GM19239 (cell line): ENCODE measurements around the gene ADAMTS2.

Experiments
- DNase-seq: peaks from one replicate; pipeline ENCODE4 v3.0.0; 2011; ENCODE audit warnings: low spot score; ENCODE audit not compliant: insufficient read length
- FAIRE-seq: peaks from 2 replicates; lab custom pipeline; 2011; peaks lifted over from hg19 to GRCh38; lab: Jason Lieb, UNC

Gene ADAMTS2

DNA sequence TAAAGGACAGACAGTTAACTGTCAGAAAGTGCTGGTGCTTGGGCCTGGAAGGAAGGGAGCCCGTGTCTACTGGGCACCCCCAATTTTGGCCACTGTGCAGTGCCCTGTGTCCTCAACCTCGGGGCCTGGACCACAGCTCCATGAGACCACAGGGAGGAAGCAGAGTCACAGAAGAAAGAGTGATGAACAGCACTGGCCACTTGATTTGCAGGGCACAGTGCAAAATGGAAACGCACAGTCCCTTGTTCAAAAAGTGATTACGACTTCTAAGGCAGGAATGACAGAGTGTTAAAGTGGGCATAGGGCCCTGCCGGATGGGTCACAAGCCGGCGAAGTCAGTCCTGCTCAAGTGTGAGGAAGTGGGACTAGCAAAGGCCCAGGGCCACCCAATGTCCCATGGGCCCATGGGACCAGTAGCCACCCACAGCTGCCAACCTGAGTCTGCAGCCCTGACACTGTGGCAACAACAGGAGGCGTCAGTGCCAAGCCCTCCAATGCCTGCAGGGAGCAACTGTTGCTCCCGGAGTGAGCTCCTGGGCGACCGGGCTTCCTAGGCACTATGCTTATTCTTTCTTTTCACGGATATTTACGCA, 85.4 kb downstream of the ADAMTS2 start:
- FAIRE-seq (no peak), DNase-seq (no peak)

- no peak for DNase-seq
- FAIRE-seq, result no peak
Observed at GRCh38 chr5:179258922-179259730, 86.1 kb downstream of the ADAMTS2 start.

GRCh38 chr5:179258001-179258921, 87.0 kb downstream of the ADAMTS2 start:
- FAIRE-seq (no peak), DNase-seq (no peak)

DNA sequence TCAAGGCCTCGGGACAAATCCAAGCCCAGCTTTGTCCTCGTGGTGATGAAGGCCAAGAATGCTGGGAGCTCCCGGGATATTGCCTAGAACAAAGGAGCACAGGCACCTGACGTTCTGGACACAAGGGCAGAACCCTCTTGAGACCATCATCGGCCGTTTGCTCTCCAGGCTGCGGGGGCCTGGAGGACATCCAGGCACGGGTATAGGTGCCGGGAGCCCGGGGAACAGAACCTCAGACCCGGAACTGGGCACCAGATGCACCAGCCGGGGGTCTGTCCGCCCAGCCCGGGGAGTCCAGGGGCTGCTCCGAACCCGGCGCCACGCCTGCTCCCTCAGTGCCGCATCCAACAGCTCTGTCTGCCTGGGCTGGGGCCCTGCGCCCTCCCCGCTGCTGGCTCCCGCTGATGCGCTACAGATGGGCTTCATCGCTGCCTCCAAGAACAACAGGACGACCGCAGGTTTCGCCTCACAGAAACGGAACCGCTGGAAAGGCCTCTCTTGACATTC, 88.0 kb downstream of the ADAMTS2 start:
- FAIRE-seq, result no peak
- DNase-seq, result no peak

- DNase-seq (no peak), FAIRE-seq (no peak)
Observed at GRCh38 chr5:179256328-179257175, 88.7 kb downstream of the ADAMTS2 start.

DNA sequence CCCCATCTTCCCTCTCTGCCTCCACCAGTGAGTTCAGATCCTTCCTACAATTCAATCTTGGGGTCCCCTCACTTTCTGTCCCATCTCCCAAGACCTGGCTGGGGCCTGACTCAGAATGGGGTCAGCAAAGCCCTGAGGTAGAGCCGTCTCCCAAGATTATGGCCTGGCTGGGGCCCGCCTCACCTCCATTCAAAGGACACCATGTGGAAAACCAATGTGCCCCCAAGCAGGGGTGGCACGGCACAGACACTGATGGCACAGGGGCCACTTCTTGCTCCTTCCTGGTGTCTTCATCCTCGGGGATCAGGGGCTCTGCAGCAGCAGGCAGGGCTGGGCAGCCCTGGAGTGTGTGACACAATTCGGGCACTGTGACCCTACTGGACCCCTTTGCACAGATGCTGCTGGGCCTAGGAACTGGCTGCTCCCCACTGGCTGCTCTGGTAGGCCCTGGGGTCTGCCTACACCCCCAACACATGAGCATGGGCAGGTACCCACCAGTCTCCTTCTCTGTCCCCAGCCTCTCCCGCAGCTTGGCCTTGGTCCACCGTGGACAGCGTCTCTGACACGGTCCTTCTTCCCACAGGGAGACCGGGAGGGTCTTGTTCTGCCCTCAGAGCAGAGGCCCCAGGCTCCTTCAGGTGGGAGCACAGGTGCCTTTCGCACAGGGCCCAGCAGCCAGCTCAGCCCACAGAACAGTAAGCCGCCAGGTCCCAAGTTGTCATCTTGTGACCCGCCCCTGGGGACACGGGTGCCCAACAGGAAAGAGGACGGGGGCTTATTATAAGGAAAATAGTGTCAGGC, 89.5 kb downstream of the ADAMTS2 start:
- no peak for FAIRE-seq
- no peak for DNase-seq

GRCh38 chr5:179254638-179255271, 90.5 kb downstream of the ADAMTS2 start:
- no peak for DNase-seq
- no peak for FAIRE-seq

DNA sequence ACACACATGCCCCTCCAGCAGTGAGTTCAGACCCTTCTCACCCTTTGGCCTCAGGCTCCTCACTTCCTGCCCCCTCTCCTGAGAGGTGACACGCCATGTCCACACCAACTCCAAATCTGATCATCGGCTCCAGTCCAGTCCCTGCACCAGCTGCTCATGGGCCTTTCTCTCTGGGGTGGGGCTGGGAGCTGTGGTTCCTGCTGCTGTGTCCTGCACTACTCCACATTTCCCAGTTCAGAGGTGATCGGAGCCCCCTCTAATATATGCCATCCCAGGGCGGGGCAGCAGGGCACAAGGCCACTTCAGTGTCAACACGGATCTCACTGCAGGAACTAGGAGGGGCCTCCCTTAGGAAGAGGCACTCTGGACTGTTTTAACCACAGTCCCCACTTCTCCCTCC, 91.5 kb downstream of the ADAMTS2 start:
- FAIRE-seq (no peak), DNase-seq (no peak)

DNA sequence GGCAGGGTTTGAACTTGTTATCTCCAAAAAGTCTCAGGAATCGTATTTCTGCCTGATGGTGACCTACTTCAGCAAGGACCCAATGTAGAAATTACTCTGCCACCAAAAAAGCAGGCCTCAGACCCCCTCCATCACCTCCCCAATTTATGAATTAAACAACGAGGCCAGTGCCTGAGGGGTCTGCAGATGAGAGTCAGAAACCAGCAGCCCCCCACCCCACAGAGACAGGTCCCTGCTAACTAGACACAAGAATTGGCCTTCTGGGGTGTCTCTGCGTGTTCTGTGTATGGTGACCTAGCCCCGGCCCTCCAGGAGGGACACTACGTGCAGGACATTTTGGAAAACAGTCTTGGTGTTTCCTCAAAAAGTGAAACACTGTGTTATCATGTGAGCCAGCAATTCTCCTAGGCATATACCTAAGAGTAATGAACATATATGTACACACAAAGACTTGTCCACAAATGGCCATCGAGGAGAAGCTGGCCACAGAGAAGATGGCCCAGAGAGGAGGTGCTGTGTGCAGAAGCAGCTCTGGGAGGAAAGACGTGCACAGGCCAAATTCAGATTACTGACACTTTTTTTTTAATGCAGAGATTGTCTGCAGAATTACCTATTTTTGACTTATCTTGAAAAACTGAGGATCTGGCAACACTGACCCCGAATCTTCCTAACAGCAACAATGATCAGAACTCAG, 93.8 kb downstream of the ADAMTS2 start:
- FAIRE-seq, result no peak

DNA sequence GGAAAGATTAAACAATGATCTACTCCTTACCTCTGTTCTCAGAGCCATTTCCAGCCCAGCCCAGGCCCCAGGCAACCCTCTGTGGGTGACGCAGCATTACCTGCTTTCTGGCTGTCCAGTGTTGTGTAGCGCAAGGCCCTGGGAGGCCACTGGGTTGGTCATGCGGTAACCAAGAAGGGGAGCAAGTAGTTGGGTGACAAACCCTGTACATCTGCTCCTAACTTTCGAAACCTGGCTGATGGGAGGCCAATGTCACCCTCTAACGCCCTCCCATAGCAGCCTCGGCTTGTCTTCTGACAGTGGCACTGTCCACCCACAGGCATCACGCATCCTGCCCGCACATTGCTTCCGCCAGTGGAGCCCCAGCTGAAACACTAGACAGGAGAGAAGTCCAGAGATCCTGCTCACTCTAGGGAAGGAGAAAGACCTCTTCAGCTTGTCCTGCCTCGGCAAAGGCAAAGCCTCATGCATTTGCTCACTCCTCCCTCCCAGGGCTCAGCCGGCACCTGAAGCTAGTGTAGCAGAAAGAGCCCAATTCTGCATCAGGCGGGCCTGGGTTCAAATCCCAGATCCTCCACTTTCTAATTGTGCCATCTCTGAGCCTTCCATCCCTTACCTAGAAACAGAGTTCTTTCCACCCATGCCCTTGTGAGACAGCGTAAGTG, 94.6 kb downstream of the ADAMTS2 start:
- FAIRE-seq (no peak), DNase-seq (no peak)

More for the DNA sequence above, 93.8 kb downstream of the ADAMTS2 start:
- no peak for DNase-seq

DNA sequence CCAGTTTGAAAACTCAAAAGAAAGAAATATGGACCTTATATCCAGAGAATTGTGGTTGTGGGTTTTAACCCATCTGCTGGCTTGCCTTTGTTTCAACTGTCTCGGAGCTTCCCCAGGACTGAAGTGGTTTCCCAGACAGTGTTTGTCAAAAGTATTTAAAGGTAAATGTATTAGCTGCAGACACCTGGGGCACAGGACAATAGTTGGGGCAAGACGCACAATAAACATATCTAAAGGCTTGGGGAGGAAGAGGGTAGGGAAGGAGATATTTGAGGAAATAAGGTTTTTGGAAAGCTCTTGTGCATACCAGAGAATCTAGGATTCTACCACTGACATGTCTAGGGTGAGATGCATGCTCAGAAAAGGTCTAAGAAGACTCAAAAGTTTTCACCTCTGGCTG, 99.0 kb downstream of the ADAMTS2 start:
- DNase-seq (no peak), FAIRE-seq (no peak)

DNA sequence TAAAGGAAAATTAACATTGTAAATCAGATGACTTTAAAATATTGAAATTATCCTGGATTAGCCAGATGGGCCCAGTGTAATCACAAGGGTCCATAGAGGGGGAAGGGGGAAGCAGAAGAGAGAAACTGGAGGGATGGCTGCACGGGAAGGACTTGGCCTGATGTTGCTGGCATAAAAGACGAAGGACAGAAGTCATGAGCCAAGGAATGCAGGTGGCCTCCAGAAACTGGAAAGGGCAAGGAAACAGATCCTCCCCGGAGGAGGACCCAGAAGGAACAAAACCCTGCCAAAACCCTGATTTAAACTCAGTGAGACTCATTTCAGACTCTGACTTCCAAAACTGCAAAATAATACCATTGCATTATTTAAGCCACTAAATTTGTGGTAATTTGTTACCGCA, 100.2 kb downstream of the ADAMTS2 start:
- no peak for DNase-seq

DNA sequence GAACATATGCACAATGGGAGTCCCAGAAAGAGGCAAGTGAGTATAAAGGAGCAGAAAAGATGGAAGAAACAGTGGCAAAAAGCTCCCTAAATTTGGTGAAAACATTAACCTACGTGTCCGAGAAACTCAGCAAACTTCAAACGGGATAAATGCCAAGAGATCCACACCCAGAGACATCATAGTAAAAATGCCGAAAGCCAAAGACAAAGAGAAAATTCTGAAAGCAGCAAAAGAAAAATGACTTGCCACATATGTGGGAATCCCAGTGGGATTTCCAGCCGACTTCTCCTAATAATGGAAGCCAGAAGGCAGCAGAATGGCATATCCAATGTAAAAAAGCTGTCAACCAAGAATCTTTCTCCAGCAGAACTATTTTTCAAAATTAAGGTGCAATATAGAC, 101.2 kb downstream of the ADAMTS2 start:
- FAIRE-seq (no peak), DNase-seq (no peak)

More for the DNA sequence above, 100.2 kb downstream of the ADAMTS2 start:
- FAIRE-seq, result no peak

DNA sequence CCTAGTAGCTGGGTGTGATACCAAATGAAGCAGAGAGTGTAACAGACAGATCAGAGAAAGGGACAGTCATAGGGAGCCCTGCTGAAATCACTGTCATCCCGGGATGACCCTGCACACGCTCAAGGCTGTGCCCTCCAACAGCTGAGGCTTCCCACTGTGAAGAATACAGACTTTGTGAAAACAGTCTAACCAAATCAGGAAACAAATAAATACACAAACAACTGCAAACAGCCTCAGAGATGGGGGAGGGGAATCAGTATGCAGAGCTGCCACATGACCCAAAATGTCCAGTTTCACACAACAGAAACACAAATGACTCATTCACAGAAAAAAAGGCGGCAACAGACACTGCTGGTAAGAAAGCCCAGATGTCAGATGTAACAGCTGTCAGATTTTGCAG, 101.9 kb downstream of the ADAMTS2 start:
- no peak for FAIRE-seq
- DNase-seq, result no peak

- no peak for DNase-seq
- no peak for FAIRE-seq
Observed at GRCh38 chr5:179242676-179243075, 102.6 kb downstream of the ADAMTS2 start.

DNA sequence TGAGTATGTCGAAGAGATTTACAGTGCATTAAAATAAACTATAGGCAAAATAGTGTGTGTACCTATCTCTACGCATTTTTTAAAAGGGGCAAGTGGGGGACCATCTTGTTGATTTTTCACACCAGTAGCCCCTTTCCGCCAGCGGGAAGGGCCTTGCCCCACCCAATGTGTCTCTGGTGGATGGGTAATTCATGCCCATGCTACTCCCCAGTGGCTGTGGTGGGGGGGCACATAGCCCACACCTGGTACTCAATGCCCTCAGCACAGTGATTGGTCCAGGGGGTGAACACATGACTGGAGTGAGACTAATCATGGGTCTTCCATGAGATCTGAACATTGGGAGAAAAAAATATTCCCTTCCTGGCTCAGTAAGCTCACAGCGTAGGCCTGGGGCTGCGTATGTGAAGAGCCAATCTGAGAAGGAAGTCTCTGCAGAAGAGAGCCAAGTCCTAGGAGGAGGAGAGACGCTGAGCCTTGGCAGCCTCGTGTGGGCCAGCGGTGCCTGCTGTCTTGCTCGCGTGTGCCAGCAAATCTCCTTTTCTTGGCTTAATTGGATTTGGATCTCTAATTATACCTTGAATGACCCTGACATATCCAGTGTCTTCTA, 103.4 kb downstream of the ADAMTS2 start:
- FAIRE-seq, result no peak
- DNase-seq, result no peak

GRCh38 chr5:179241175-179241574, 104.1 kb downstream of the ADAMTS2 start:
- FAIRE-seq (no peak), DNase-seq (no peak)
